IMR-90 (cell line): ENCODE results near the gene CLEC19A. TPM values are rescaled to one million over a fixed set of nuclear protein-coding genes. Genes with fewer than 3 reads are reported as not detected.

ENCODE experiments used
- ATAC-seq: fragments of 200-7000 bp; cut with Tn5 transposase; 2 replicates; pipeline ENCODE4 v1.9.1; 2020; ENCODE audit warnings: low read depth, mild to moderate bottlenecking, moderate library complexity
- BruUV-seq: library from RNA; stranded (reverse); fragments of 400-500 nt; replicated peaks from 2 replicates; lab custom pipeline; 2021; lab: Mats Ljungman, UMichigan
- CTCF ChIA-PET: fragments of 300-600 bp; formaldehyde crosslinking; extraction: SDS; loops from one replicate; lab custom pipeline; 2021; ENCODE audit warnings: antibody characterized with exemption; lab: Yijun Ruan, JAX
- POLR2A ChIA-PET: fragments of 300-600 bp; sonication (Branson Sonifier 250); formaldehyde crosslinking; loops from one replicate; lab custom pipeline; 2022; ENCODE audit warnings: antibody characterized with exemption; ENCODE audit not compliant: unreplicated experiment; lab: Charles Lee
- DNase-seq: peaks from one replicate; pipeline ENCODE4 v3.0.0; 2013
- H2AFZ ChIP-seq: replicated peaks from 2 replicates; pipeline ENCODE3; 2013; ENCODE audit warnings: low read length, mild to moderate bottlenecking; ENCODE audit not compliant: poor library complexity
- H2AK5ac ChIP-seq: 2 replicates; pipeline ENCODE4 v1.6.1; 2013; ENCODE audit warnings: low read depth, low read length, inconsistent platforms
- H2AK9ac ChIP-seq: replicated peaks from 2 replicates; pipeline ENCODE3; 2013; ENCODE audit warnings: mild to moderate bottlenecking, low read depth, low read length, moderate library complexity; ENCODE audit not compliant: poor library complexity
- H2BK120ac ChIP-seq: 2 replicates; pipeline ENCODE4 v1.6.1; 2013; ENCODE audit warnings: low read depth, low read length, inconsistent platforms
- H2BK15ac ChIP-seq: 3 replicates; pipeline ENCODE4 v1.6.1; 2013; ENCODE audit warnings: low read depth, low read length, inconsistent platforms
- H2BK20ac ChIP-seq: 2 replicates; pipeline ENCODE4 v1.6.1; 2013; ENCODE audit warnings: low read depth, mild to moderate bottlenecking, inconsistent platforms, low read length, moderate library complexity
- H2BK5ac ChIP-seq: 2 replicates; pipeline ENCODE4 v1.6.1; 2013; ENCODE audit warnings: mild to moderate bottlenecking, low read depth, low read length, inconsistent platforms; ENCODE audit not compliant: poor library complexity, severe bottlenecking
- H3K14ac ChIP-seq: replicated peaks from 2 replicates; pipeline ENCODE4 v1.6.1; 2013; ENCODE audit warnings: low read depth, low read length, inconsistent platforms
- H3K18ac ChIP-seq: 2 replicates; pipeline ENCODE4 v1.6.1; 2013; ENCODE audit warnings: low read depth, low read length, control low read depth
- H3K23ac ChIP-seq: 2 replicates; pipeline ENCODE4 v1.6.1; 2013; ENCODE audit warnings: low read depth, low read length, inconsistent platforms
- H3K27ac ChIP-seq: 2 replicates; pipeline ENCODE4 v1.5.1; 2013; ENCODE audit warnings: mild to moderate bottlenecking, control low read depth, low read length; ENCODE audit not compliant: insufficient read depth
- H3K27me3 ChIP-seq: 2 replicates; pipeline ENCODE4 v1.6.1; 2013; ENCODE audit warnings: low read length; ENCODE audit not compliant: control insufficient read depth, insufficient read depth
- H3K36me3 ChIP-seq: 2 replicates; pipeline ENCODE4 v1.6.1; 2013; ENCODE audit warnings: low read length, mixed read lengths; ENCODE audit not compliant: control insufficient read depth, insufficient read depth
- H3K4ac ChIP-seq: 2 replicates; pipeline ENCODE4 v1.6.1; 2013; ENCODE audit warnings: low read depth, low read length, inconsistent platforms
- H3K4me1 ChIP-seq: 2 replicates; pipeline ENCODE4 v1.6.1; 2013; ENCODE audit warnings: low read length, mixed read lengths; ENCODE audit not compliant: control insufficient read depth, insufficient read depth
- H3K4me2 ChIP-seq: 2 replicates; pipeline ENCODE4 v1.6.1; 2013; ENCODE audit warnings: low read depth, mild to moderate bottlenecking, control low read depth, low read length, moderate library complexity
- H3K4me3 ChIP-seq: 2 replicates; pipeline ENCODE4 v1.5.1; 2013; ENCODE audit warnings: low read depth, mild to moderate bottlenecking, control low read depth, low read length, moderate library complexity; ENCODE audit not compliant: insufficient read depth
- H3K56ac ChIP-seq: 2 replicates; pipeline ENCODE4 v1.6.1; 2013; ENCODE audit warnings: low read length, inconsistent platforms; ENCODE audit not compliant: insufficient read depth; ENCODE audit errors: extremely low read depth
- H3K79me1 ChIP-seq, 2 experiments: 2 replicates each; pipeline ENCODE4 v1.6.1; 2013; ENCODE audit warnings: low read length in 2 of 2, inconsistent platforms in 1 of 2, low read depth in 1 of 2
- H3K9ac ChIP-seq: 2 replicates; pipeline ENCODE4 v1.6.1; 2013; ENCODE audit warnings: low read depth, low read length, control low read depth
- H3K9me1 ChIP-seq: 2 replicates; pipeline ENCODE4 v1.6.1; 2013; ENCODE audit warnings: low read length, inconsistent platforms; ENCODE audit not compliant: insufficient read depth
- H3K9me3 ChIP-seq: 2 replicates; pipeline ENCODE4 v1.6.1; 2013; ENCODE audit warnings: low read length; ENCODE audit not compliant: control insufficient read depth, insufficient read depth
- H4K20me1 ChIP-seq: 2 replicates; pipeline ENCODE4 v1.6.1; 2013; ENCODE audit warnings: low read length, inconsistent platforms; ENCODE audit not compliant: insufficient read depth
- H4K5ac ChIP-seq: 2 replicates; pipeline ENCODE4 v1.6.1; 2013; ENCODE audit warnings: mild to moderate bottlenecking, low read depth, low read length, control low read depth
- H4K8ac ChIP-seq, 2 experiments: 2 replicates each; pipeline ENCODE4 v1.6.1; 2013; ENCODE audit warnings: low read depth in 2 of 2, low read length in 2 of 2, control low read depth in 1 of 2, inconsistent platforms in 1 of 2
- H4K91ac ChIP-seq: 2 replicates; pipeline ENCODE4 v1.6.1; 2013; ENCODE audit warnings: low read depth, low read length, inconsistent platforms; ENCODE audit not compliant: insufficient read depth
- BHLHE40 ChIP-seq: fragments of 150-350 bp; IDR thresholded peaks from 2 replicates; pipeline ENCODE4 v1.6.1; 2016; ENCODE audit warnings: mild to moderate bottlenecking, low read depth, low read length
- CEBPB ChIP-seq: IDR thresholded peaks from 2 replicates; pipeline ENCODE4 v1.6.1; 2012; ENCODE audit warnings: low read depth, low read length, improper control_type of control experiment
- ELK1 ChIP-seq: fragments of 150-350 bp; IDR thresholded peaks from 2 replicates; pipeline ENCODE4 v1.6.1; 2016; ENCODE audit warnings: low read depth, mild to moderate bottlenecking, low read length, moderate library complexity, borderline replicate concordance
- FOS ChIP-seq: fragments of 150-350 bp; IDR thresholded peaks from 2 replicates; pipeline ENCODE4 v1.6.1; 2016; ENCODE audit warnings: low read depth, low read length
- MXI1 ChIP-seq: IDR thresholded peaks from 2 replicates; pipeline ENCODE4 v1.6.1; 2012; ENCODE audit warnings: low read depth, mild to moderate bottlenecking, low read length, moderate library complexity, borderline replicate concordance
- RAD21 ChIP-seq: IDR thresholded peaks from 2 replicates; pipeline ENCODE4 v1.6.1; 2012; ENCODE audit warnings: low read length, improper control_type of control experiment
- SMC3 ChIP-seq: fragments of 150-350 bp; IDR thresholded peaks from 2 replicates; pipeline ENCODE4 v1.6.1; 2016; ENCODE audit warnings: low read depth, mild to moderate bottlenecking, antibody characterized with exemption, low read length, moderate library complexity
- USF2 ChIP-seq: fragments of 150-350 bp; IDR thresholded peaks from 2 replicates; pipeline ENCODE4 v1.6.1; 2017; ENCODE audit warnings: mild to moderate bottlenecking, antibody characterized with exemption, low read length, low read depth
- WGBS, 2 experiments: methylation state at CpG; one replicate each; pipeline versions ENCODE4 v1.1.5 to v1.1.7; 2013; ENCODE audit warnings: missing lambda C conversion rate in 2 of 2; ENCODE audit not compliant: insufficient read length in 1 of 2; ENCODE audit errors: extremely low coverage in 2 of 2; 5-methylcytosine and 5-hydroxymethylcytosine counted together
- dilution Hi-C: fragments of 300-500 bp; cut with HindIII; formaldehyde crosslinking; loops from one replicate; pipeline ENCODE4 v1.14.3; 2018; ENCODE audit warnings: low sequenced_read_pairs; ENCODE audit not compliant: unreplicated experiment
- in situ Hi-C: fragments of 300-500 bp; cut with MboI; formaldehyde crosslinking; loops from 3 replicates; pipeline ENCODE4 v1.14.3; 2019; ENCODE audit warnings: low sequenced_read_pairs, inconsistent platforms, mixed read lengths
- intact Hi-C: fragments of 100-400 bp; cut with micrococcal nuclease; formaldehyde crosslinking; loops from 2 replicates; pipeline ENCODE4 v1.10.0; 2022
- polyA plus RNA-seq, 3 experiments: library from polyadenylated mRNA; depleted of rRNA; stranded (reverse); fragments of >200 nt; gene quantifications; 2 replicates each; pipeline ENCODE4 v1.2.3, GENCODE V29; 2012; ENCODE audit warnings: low replicate concordance in 1 of 3
- total RNA-seq: library from RNA; depleted of rRNA; stranded (reverse); fragments of >200 nt; gene quantifications from 2 replicates; pipeline ENCODE4 v1.2.3, GENCODE V29; 2012

Gene CLEC19A
- total and polyA plus RNA-seq, 2 of the 4 experiments (the other 2 are of a cell fraction), result not detected

GRCh38 chr16:19286827-19287226, 1.3 kb downstream of the CLEC19A start:
- Histone ChIP-seq H4K8ac (no peak overlapping the region), H3K36me3 (no peaks in the 10 kb centered on the region), H3K4ac (no peak overlapping the region), H3K79me1 (no peaks in the 10 kb centered on the region), H2BK15ac (no peak overlapping the region), H2AFZ (no peak overlapping the region), H2BK20ac (no peak overlapping the region), H3K27ac (no peak overlapping the region), H2BK120ac (no peak overlapping the region), H3K14ac (no peak overlapping the region), H3K9ac (no peak overlapping the region), H3K23ac (no peak overlapping the region), H3K18ac (no peak overlapping the region), H3K9me3 (no peaks in the 10 kb centered on the region), H4K5ac (no peak overlapping the region), H3K4me1 (no peaks in the 10 kb centered on the region), H4K20me1 (no peaks in the 10 kb centered on the region), H3K4me3 (no peak overlapping the region), H3K4me2 (no peak overlapping the region), H3K9me1 (no peaks in the 10 kb centered on the region), H2BK5ac (no peak overlapping the region), H3K56ac (no peak overlapping the region), H3K27me3 (no peaks in the 10 kb centered on the region), H2AK5ac (no peak overlapping the region), H4K91ac (no peak overlapping the region), H2AK9ac (no peak overlapping the region)
- ChIA-PET CTCF (interaction anchor here (0.7 kb wide), 1 partner anchor 177 kb away, joined by 5 read pairs; no protein-coding TSS in a partner anchor), POLR2A (no interaction called here)
- no CpG with 5 or more reads among the region's 2 CpGs for WGBS, 2 experiments
- intact Hi-C loops (no loop called here), in situ Hi-C loops (no loop called here), dilution Hi-C loops (no loop called here)
- no peak for DNase-seq
- TF ChIP-seq MXI1, result no peak
- TF ChIP-seq CEBPB, result no peak
- no peak for TF ChIP-seq FOS
- no peak for TF ChIP-seq USF2
- no peak for TF ChIP-seq RAD21
- TF ChIP-seq BHLHE40, result no peak
- no peak for TF ChIP-seq ELK1
- TF ChIP-seq SMC3, result no peak
- BruUV-seq, result no TSS peak
- ATAC-seq, result no peak
